Mononuclear cell (primary cell): ENCODE measurements around the gene PAPSS1. TPM values are rescaled to one million over a fixed set of nuclear protein-coding genes. Genes with fewer than 3 reads are reported as not detected.

Experiments
- H3K27me3 ChIP-seq: 2 replicates; pipeline ENCODE4 v1.6.0; 2011; ENCODE audit warnings: low read length, control low read depth; ENCODE audit not compliant: insufficient read depth
- H3K4me1 ChIP-seq: 2 replicates; pipeline ENCODE4 v1.5.1; 2011; ENCODE audit warnings: mild to moderate bottlenecking, low read length, control low read depth; ENCODE audit not compliant: insufficient read depth
- H3K4me3 ChIP-seq: 2 replicates; pipeline ENCODE4 v1.5.1; 2011; ENCODE audit warnings: mild to moderate bottlenecking, low read length, moderate library complexity
- H3K9me3 ChIP-seq: 2 replicates; pipeline ENCODE4 v1.5.1; 2011; ENCODE audit warnings: low read depth, mild to moderate bottlenecking, control low read depth, low read length
- total RNA-seq: library from RNA; depleted of rRNA; stranded (reverse); fragments of >200 nt; gene quantifications from one replicate; pipeline ENCODE4 v1.2.3, GENCODE V29; 2012

The PAPSS1 gene
- total RNA-seq, 1 donor: 16.0 TPM

DNA sequence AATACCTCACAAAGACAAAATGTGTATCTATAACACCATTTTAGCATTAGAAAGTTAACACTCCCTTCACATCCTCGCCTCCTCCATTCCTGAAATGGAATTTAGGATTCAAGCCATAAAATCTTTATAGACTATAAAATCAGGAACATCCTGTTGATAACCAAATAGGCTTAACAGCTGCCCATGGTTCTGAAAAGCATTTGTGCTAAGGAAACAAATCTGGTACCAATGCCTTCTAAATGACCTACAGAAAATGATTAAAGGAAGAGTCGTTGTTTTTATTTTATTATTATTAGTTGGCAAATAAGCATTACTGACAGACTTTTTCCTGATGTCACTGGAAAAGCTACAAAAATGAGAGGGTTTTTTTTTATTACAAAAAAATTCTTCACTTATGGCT, 79.8 kb downstream of the PAPSS1 start:
- H3K4me3 ChIP-seq: no peak overlapping the region
- no peaks in the 10 kb centered on the region for H3K9me3 ChIP-seq
- H3K4me1 ChIP-seq: no peaks in the 10 kb centered on the region

GRCh38 chr4:107635735-107636134, 84.3 kb downstream of the PAPSS1 start:
- no peaks in the 10 kb centered on the region for H3K4me1 ChIP-seq

More for the DNA sequence above, 79.8 kb downstream of the PAPSS1 start:
- H3K27me3 ChIP-seq: no peaks in the 10 kb centered on the region

DNA sequence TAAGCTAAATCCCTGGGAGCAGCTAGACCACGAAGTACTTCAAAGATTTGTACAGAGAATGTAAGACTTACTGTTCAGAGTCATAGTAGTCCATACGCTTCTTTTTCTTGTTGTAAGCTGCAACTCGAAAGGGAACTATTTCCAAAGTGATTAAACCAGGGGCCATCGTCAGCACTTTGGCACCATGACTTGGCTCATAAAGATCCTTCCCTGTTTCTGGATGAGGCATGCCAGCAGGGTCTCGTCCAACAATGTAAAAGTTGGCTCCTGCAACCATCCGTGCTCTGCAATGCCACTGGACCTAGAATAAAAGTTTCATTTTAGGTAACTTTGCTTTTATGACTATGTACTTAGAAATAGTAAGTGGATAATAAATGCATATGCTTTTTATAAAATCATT, 88.5 kb downstream of the PAPSS1 start:
- H3K9me3 ChIP-seq: no peaks in the 10 kb centered on the region
- no peaks in the 10 kb centered on the region for H3K4me1 ChIP-seq
- no peak overlapping the region for H3K4me3 ChIP-seq
- H3K27me3 ChIP-seq: no peaks in the 10 kb centered on the region

More at GRCh38 chr4:107635735-107636134, 84.3 kb downstream of the PAPSS1 start:
- no peaks in the 10 kb centered on the region for H3K9me3 ChIP-seq
- no peaks in the 10 kb centered on the region for H3K27me3 ChIP-seq
- H3K4me3 ChIP-seq: no peak overlapping the region

DNA sequence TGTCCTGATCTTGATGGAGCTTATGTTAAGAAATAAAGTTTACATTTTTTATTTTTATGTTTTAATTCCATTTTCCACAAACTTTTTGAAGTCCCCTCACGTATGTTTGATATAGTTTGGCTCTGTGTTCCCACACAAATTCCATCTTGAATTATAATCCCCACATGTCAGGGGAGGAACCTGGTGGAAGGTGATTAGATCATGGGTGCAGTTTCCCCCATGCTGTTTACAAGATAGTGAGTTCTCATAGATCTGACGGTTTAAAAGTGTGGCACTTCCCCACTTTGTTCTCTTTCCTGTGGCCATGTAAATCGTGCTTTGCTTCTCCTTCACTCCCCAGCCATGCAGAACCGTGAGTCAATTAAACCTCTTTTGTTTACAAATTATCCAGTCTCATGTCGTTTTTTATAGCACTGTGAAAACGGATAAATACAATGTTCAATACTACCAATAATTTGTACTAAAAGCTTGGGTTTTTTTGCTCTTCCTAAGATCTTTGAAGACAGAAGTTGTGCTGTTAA, 89.8 kb downstream of the PAPSS1 start:
- Histone ChIP-seq H3K4me3 (no peak overlapping the region), H3K9me3 (no peaks in the 10 kb centered on the region), H3K4me1 (no peaks in the 10 kb centered on the region), H3K27me3 (no peaks in the 10 kb centered on the region)

- no peaks in the 10 kb centered on the region for H3K4me1 ChIP-seq
- H3K27me3 ChIP-seq: no peaks in the 10 kb centered on the region
- H3K4me3 ChIP-seq: no peak overlapping the region
- no peaks in the 10 kb centered on the region for H3K9me3 ChIP-seq
Observed at GRCh38 chr4:107629318-107629717, 90.7 kb downstream of the PAPSS1 start.

- no peaks in the 10 kb centered on the region for H3K4me1 ChIP-seq
- H3K4me3 ChIP-seq: no peak overlapping the region
- no peaks in the 10 kb centered on the region for H3K27me3 ChIP-seq
- H3K9me3 ChIP-seq: no peaks in the 10 kb centered on the region
Observed at GRCh38 chr4:107625391-107625902, 94.6 kb downstream of the PAPSS1 start.

DNA sequence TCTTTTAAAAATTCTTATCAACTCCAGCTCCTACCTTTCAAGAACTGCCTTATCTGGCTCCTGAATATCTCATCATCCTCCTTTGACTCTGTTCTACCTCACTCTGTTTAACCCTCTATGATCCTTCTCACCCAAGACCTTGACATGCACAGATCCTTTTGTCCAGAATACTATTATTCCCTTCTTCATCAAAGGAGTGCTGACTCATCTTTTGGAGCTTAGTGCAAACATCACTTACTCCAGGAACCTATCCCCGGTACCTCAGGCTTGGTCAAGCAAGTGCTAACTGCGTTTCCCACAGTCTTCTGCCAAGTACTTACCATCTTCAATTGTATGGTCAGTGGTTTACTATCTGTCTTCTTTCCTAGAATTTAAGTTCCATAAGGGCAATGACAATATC, 96.0 kb downstream of the PAPSS1 start:
- H3K27me3 ChIP-seq: no peaks in the 10 kb centered on the region
- H3K4me1 ChIP-seq: no peaks in the 10 kb centered on the region
- no peaks in the 10 kb centered on the region for H3K9me3 ChIP-seq
- H3K4me3 ChIP-seq: no peak overlapping the region

DNA sequence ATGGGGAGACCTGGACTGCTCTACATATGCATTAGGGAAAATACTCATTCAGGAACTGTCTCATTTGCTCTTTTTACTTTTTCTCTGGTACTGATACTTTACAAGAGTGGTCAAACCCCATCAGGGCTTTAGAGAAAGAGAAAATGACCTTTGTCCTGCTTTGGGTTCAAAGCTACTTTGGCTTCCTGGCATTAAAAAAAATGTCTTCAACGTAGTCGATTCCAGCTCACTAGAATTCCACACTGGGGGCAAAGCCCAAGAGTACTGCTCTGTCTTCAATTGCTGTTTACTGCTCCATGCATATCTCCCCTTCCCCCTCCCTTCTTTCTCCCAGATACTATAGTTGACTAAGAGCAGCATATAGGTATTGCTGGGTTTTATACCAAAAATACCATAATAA, 98.0 kb downstream of the PAPSS1 start:
- Histone ChIP-seq H3K4me3 (no peak overlapping the region), H3K9me3 (no peaks in the 10 kb centered on the region), H3K4me1 (no peaks in the 10 kb centered on the region), H3K27me3 (no peaks in the 10 kb centered on the region)

DNA sequence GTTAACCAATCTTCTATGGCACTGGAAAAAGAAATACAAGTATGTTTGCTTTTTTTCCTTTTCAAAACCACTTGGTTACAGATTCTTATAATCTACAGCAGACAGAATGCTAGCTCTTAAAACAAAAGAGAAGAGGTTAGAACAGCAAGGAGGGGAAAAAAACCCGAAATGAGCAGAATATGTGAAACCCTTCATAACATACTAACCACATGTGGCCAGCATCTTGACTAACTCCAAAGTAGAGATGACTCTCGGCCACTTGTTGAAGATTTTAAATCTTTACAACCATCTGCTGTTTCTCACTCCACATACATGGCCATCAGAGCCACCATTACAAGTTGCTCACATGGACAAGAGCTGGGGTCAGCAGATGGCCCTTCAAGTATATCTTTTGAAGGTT, 100.3 kb downstream of the PAPSS1 start:
- Histone ChIP-seq H3K4me3 (no peak overlapping the region), H3K9me3 (no peaks in the 10 kb centered on the region), H3K4me1 (no peaks in the 10 kb centered on the region), H3K27me3 (no peaks in the 10 kb centered on the region)

- no peaks in the 10 kb centered on the region for H3K9me3 ChIP-seq
- H3K4me3 ChIP-seq: no peak overlapping the region
- H3K27me3 ChIP-seq: no peaks in the 10 kb centered on the region
- no peaks in the 10 kb centered on the region for H3K4me1 ChIP-seq
Observed at GRCh38 chr4:107619066-107619465, 101.0 kb downstream of the PAPSS1 start.

GRCh38 chr4:107618656-107619055, 101.4 kb downstream of the PAPSS1 start:
- Histone ChIP-seq H3K9me3 (no peaks in the 10 kb centered on the region), H3K27me3 (no peaks in the 10 kb centered on the region), H3K4me3 (no peak overlapping the region), H3K4me1 (no peaks in the 10 kb centered on the region)

DNA sequence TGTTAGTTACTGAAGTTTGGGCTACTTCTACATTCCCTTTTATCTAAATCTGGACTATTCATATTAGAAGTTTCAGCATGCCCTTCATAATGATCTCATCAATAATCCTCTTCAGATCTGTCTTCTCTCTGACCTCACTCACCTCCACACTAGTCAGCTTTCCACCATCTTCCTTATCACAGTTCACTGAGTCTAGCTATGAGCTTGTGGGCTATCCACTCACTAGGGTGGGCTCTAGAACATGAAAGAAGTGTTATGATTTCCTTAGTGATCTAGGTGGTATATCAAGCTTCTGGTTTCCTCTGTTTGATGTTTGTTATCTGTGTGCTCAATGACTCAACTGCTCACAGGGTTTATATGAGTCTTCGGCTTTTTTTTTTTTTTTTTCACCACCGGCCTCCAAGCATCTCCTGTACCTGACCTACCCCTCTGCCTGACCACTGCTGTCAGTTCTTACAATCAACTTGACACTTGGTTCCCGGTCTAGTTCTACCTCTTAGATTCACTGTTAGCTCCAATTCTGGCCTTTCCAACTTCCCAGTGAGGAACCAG, 103.1 kb downstream of the PAPSS1 start:
- Histone ChIP-seq H3K27me3 (no peaks in the 10 kb centered on the region), H3K4me3 (no peak overlapping the region), H3K9me3 (no peaks in the 10 kb centered on the region), H3K4me1 (no peaks in the 10 kb centered on the region)

GRCh38 chr4:107615809-107616208, 104.2 kb downstream of the PAPSS1 start:
- Histone ChIP-seq H3K27me3 (no peaks in the 10 kb centered on the region), H3K9me3 (no peaks in the 10 kb centered on the region), H3K4me3 (no peak overlapping the region), H3K4me1 (no peaks in the 10 kb centered on the region)

DNA sequence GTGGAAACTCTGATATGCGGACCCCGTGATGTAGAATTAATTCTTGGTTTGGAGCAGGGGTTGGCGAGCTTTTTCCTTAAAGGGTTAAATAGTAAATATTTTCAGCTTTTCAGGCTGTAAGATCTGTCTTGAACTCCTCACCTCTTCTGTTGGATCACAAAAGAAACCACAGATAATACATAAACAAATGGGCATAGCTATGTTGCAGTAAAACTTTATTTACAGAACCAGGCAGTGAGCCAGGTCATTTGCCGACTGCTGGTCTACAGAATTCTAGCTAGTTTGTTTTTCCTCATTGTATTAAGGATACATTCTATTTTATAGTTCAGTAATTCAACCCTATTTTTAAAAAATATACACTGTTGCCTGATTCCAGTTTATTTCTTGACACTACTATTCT, 116.6 kb downstream of the PAPSS1 start:
- Histone ChIP-seq H3K4me1 (no peaks in the 10 kb centered on the region), H3K4me3 (no peak overlapping the region), H3K27me3 (no peaks in the 10 kb centered on the region), H3K9me3 (no peaks in the 10 kb centered on the region)

- H3K9me3 ChIP-seq: no peaks in the 10 kb centered on the region
- H3K27me3 ChIP-seq: no peaks in the 10 kb centered on the region
- no peaks in the 10 kb centered on the region for H3K4me1 ChIP-seq
- H3K4me3 ChIP-seq: no peak overlapping the region
Observed at GRCh38 chr4:107600983-107601382, 119.1 kb downstream of the PAPSS1 start.

GRCh38 chr4:107600436-107600835, 119.6 kb downstream of the PAPSS1 start:
- no peaks in the 10 kb centered on the region for H3K27me3 ChIP-seq
- no peaks in the 10 kb centered on the region for H3K9me3 ChIP-seq
- H3K4me1 ChIP-seq: no peaks in the 10 kb centered on the region

More at GRCh38 chr4:107600436-107600835, 119.6 kb downstream of the PAPSS1 start:
- H3K4me3 ChIP-seq: no peak overlapping the region
